Mucosa of rectum (tissue), 2 donors: ENCODE data around the gene SLC16A10.

Experiments
- H3K27ac ChIP-seq, 2 donors: one replicate each; pipeline ENCODE4 v1.7.0; 2013; ENCODE audit warnings: inconsistent platforms in 2 of 2, low read depth in 2 of 2, low read length in 2 of 2
- H3K27me3 ChIP-seq, 2 donors: one replicate each; pipeline ENCODE4 v1.7.0; 2013; ENCODE audit warnings: low read length in 2 of 2; ENCODE audit not compliant: control insufficient read depth in 2 of 2, insufficient read depth in 2 of 2
- H3K36me3 ChIP-seq, 2 donors: one replicate each; pipeline ENCODE4 v1.7.0; 2013; ENCODE audit warnings: low read length in 2 of 2; ENCODE audit not compliant: control insufficient read depth in 2 of 2, insufficient read depth in 2 of 2
- H3K4me1 ChIP-seq, 2 donors: one replicate each; pipeline ENCODE4 v1.7.0; 2013; ENCODE audit warnings: low read length in 2 of 2, mild to moderate bottlenecking in 1 of 2; ENCODE audit not compliant: control insufficient read depth in 2 of 2, insufficient read depth in 2 of 2
- H3K4me3 ChIP-seq, 2 donors: one replicate each; pipeline ENCODE4 v1.7.0; 2013; ENCODE audit warnings: low read length in 2 of 2
- H3K9ac ChIP-seq, 2 donors: one replicate each; pipeline ENCODE4 v1.7.0; 2013; ENCODE audit warnings: low read length in 2 of 2, low read depth in 1 of 2, mild to moderate bottlenecking in 1 of 2
- H3K9me3 ChIP-seq, 2 donors: one replicate each; pipeline ENCODE4 v1.7.0; 2013; ENCODE audit warnings: low read length in 2 of 2; ENCODE audit not compliant: control insufficient read depth in 2 of 2
- donor health status: healthy.
- donor health status: Normal muscosa, but diverticular disease.

The SLC16A10 gene

DNA sequence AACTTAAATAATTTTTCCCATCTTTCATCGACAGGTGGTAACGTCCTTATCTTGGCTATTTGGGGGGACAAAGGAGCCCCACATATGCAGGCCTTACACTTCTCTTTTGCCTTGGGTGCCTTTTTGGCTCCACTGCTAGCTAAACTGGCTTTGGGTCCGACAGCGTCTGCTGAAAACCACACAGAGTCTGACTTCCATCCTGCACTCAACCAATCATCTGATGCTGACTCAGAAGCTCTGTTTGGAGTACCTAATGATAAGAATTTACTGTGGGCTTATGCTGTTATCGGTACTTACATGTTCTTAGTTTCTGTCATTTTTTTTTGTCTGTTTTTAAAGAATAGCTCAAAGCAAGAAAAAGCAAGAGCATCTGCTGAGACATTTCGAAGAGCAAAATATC, 178.5 kb downstream of the SLC16A10 start:
- Histone ChIP-seq H3K36me3 (peaks cover 22 to 39% of the 10 kb centered on the region in 2 donors), H3K4me3 (no peak overlapping the region), H3K27ac (no peak overlapping the region), H3K4me1 (peaks cover 0 to 2% of the 10 kb centered on the region in 2 donors), H3K27me3 (no peaks in the 10 kb centered on the region), H3K9ac (no peak overlapping the region), H3K9me3 (no peaks in the 10 kb centered on the region)

DNA sequence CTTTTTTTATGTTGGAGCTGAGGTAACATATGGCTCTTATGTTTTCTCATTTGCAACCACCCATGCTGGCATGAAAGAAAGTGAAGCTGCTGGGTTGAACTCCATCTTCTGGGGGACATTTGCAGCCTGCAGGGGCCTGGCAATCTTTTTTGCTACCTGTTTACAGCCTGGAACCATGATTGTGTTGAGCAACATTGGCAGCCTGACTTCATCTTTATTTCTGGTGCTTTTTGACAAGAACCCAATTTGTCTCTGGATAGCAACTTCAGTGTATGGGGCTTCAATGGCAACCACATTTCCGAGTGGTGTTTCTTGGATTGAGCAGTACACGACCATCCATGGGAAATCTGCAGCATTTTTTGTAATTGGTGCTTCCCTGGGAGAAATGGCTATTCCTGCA, 179.0 kb downstream of the SLC16A10 start:
- no peak overlapping the region for H3K27ac ChIP-seq
- no peak overlapping the region for H3K4me3 ChIP-seq
- no peaks in the 10 kb centered on the region for H3K27me3 ChIP-seq
- peaks cover 22 to 39% of the 10 kb centered on the region in 2 donors for H3K36me3 ChIP-seq
- H3K9me3 ChIP-seq, result no peaks in the 10 kb centered on the region
- no peaks in the 10 kb centered on the region for H3K4me1 ChIP-seq
- H3K9ac ChIP-seq, result no peak overlapping the region

DNA sequence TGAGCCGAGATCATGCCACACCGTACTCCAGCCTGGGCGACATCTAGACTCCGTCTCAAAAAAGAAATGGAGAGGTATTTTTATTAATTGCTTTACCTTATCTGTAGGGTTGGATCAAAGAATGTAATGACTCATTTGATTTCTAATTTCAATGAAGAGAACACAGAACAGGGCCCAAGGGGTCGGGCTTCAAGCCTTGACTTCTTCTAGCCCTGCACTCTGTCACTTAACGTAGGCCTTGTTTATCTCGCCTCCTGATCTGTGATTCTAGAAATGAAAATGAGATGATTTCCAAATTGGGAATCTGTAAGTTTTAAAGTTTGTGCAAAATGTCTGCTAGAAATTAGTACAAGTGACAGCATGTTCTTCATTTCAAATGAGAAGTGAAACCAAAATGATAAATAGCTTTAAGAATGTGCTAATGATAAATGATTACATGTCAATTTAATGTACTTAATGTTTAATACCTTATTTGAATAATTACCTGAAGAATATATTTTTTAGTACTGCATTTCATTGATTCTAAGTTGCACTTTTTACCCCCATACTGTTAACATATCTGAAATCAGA, 180.5 kb downstream of the SLC16A10 start:
- Histone ChIP-seq H3K9me3 (no peaks in the 10 kb centered on the region), H3K4me1 (no peaks in the 10 kb centered on the region), H3K27ac (no peak overlapping the region), H3K36me3 (peaks cover 22 to 34% of the 10 kb centered on the region in 2 donors), H3K27me3 (no peaks in the 10 kb centered on the region), H3K4me3 (no peak overlapping the region), H3K9ac (no peak overlapping the region)

DNA sequence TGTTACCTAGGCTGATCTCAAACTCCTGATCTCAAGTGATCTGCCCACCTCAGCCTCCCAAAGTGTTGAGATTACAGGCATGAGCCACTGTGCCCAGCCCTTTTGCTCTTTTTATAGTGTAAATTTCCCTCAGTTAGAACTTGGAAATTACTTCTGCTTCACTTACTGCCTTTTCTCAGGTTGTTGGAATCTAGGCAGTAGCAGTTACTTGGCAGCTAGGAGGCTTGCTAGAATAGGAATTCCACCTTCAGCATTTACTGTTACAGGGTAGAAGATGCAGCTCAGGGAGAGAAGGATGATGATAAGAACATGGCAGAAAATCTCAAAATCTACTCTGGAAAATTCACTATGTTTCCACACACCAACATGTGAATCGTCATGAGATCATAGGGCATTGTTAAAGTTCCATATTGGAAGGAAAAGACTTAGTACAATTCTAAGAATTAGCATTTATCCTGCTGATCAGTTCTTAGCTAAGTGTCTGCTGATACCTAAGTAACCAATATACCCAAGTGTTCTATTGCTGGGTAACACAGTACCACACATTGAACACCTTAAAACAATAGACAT, 182.2 kb downstream of the SLC16A10 start:
- no peaks in the 10 kb centered on the region for H3K9me3 ChIP-seq
- no peaks in the 10 kb centered on the region for H3K27me3 ChIP-seq
- no peak overlapping the region for H3K27ac ChIP-seq
- no peak overlapping the region for H3K9ac ChIP-seq
- no peaks in the 10 kb centered on the region for H3K4me1 ChIP-seq
- H3K36me3 ChIP-seq, result peaks cover 24 to 37% of the 10 kb centered on the region in 2 donors
- no peak overlapping the region for H3K4me3 ChIP-seq

DNA sequence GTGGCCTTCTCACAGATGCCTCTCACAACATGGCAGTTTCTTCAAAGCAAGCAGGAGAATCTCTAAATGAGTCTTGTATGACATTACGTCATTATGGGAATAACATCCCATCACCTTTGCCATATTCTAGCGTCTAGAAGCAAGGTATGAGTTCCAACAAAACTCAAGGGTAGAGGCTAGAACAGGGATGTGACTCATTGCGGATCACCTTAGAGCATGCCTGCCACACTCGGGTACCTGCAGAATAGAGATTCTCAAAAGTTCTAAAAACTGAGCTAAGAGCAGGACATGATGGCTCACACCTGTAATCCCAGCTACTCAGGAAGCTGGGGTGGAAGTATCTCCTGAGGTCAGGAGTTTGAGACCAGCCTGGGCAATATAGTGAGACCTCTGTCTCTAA, 182.8 kb downstream of the SLC16A10 start:
- Histone ChIP-seq H3K36me3 (peaks cover 30 to 38% of the 10 kb centered on the region in 2 donors), H3K27me3 (no peaks in the 10 kb centered on the region)

DNA sequence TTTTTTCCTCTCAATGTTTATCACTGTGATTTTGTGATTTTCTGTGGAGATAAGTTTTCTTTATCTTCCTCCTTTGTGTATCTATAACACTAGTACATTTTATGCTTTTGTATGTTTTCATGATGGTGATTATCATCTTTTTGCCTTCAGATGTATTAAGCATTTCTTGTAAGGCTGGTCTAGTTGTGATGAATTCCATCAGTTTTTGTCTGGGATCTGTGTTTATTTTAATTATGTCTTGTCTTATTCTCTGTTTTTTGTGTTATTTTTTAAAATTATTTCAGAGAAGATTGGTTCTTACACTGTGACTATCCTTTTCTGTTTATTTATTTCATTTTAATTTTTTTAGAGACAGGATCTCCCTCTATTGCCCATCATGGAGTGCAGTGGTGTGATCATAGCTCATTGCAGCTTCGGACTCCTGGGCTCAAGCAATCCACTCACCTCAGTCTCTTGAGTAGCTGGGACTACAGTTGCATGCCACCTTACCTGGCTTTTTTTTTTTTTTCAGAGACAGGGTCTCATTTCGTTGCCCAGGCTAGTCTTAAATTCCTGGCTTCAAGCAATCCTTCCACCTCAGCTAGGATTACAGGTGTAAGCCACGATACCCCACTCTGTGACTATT, 187.4 kb downstream of the SLC16A10 start:
- Histone ChIP-seq H3K27me3 (no peaks in the 10 kb centered on the region), H3K9ac (no peak overlapping the region), H3K9me3 (no peaks in the 10 kb centered on the region), H3K4me1 (no peaks in the 10 kb centered on the region), H3K4me3 (no peak overlapping the region), H3K36me3 (peaks cover 36 to 45% of the 10 kb centered on the region in 2 donors), H3K27ac (no peak overlapping the region)

More for the DNA sequence above, 182.8 kb downstream of the SLC16A10 start:
- no peak overlapping the region for H3K27ac ChIP-seq
- no peaks in the 10 kb centered on the region for H3K9me3 ChIP-seq
- H3K9ac ChIP-seq, result no peak overlapping the region
- H3K4me1 ChIP-seq, result no peaks in the 10 kb centered on the region
- no peak overlapping the region for H3K4me3 ChIP-seq

DNA sequence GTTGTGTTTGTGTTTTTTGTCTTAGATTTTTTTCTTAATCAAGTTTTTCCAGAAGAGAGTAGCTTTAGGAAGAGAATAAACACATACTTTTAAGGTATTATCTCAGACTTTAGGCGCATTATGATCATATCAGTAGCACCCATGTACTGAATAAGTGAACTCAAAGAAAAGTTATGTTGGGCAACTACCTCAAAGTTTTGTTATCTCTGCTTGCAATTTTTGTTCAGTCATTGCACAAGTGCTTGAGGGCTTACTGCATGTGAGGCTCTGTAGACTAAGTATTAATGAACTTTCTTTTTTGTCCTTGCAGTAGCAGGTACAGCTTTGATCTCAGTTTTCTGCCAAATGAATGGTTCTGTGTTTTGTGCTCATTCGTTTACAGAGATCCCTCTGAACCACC, 189.0 kb downstream of the SLC16A10 start:
- Histone ChIP-seq H3K4me3 (no peak overlapping the region), H3K27me3 (no peaks in the 10 kb centered on the region), H3K9me3 (no peaks in the 10 kb centered on the region), H3K9ac (no peak overlapping the region), H3K4me1 (no peaks in the 10 kb centered on the region), H3K27ac (no peak overlapping the region), H3K36me3 (peaks cover 32 to 45% of the 10 kb centered on the region in 2 donors)

DNA sequence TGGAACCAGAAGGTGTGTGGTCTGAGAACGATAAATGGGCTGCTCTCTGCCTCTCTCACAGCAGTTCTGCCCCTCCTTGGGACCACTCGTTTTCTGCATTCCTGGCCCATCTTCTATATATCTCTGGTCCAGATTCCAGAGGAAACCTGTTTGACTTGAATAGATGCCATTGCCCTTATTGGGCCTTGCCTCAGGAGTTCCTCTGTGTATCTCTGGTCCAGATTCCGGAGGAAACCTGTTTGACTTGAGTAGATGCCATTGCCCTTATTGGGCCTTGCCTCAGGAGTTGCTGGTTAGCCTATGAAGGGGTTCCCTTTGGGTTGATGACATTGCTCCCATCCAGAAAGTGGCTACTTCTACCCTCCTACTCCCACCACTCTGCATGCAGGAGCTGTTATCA, 189.4 kb downstream of the SLC16A10 start:
- Histone ChIP-seq H3K36me3 (peaks cover 32 to 44% of the 10 kb centered on the region in 2 donors), H3K4me1 (no peaks in the 10 kb centered on the region), H3K9ac (no peak overlapping the region), H3K27me3 (no peaks in the 10 kb centered on the region), H3K9me3 (no peaks in the 10 kb centered on the region), H3K27ac (no peak overlapping the region), H3K4me3 (no peak overlapping the region)

DNA sequence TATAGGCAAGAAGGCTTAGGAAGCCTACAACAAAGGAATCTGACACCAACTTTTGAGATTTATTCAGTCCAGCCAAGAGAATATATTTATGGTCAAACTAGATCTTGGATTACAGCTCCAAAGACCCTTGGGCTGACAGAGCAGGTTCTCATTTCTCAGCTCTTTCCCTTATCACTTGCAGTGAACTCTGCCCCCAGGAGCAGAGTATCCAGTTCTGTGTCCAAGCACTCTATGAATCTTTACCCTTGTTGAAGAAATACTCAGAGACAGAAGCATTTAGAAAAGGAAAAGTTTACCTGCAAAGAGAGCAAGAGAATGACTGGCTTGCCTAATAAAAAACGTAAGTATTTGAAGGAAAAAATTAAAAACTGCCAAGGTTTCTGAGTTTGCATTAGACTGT, 190.5 kb downstream of the SLC16A10 start:
- H3K36me3 ChIP-seq, result peaks cover 32 to 42% of the 10 kb centered on the region in 2 donors

DNA sequence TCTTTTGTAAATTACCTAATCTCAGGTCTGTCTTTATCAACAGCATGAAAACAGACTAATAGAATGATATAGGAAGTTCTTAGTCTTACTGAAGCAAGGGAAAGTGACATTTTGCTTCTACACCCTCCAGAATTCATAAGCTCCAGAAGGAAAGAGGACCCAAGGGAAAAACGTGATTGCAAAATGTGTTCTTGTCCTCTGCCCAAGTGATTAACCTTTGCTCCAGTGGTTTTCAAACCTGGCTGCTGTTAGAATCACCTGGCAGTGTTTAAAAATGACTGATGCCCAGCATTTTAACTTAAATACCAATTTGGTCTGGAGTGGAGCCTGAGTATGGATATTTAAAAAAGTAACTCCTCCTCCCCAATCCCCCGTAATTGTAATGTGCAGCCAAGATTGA, 191.4 kb downstream of the SLC16A10 start:
- Histone ChIP-seq H3K4me1 (peaks cover 0 to 5% of the 10 kb centered on the region in 2 donors), H3K9ac (no peak overlapping the region), H3K4me3 (no peak overlapping the region), H3K27ac (no peak overlapping the region), H3K9me3 (no peaks in the 10 kb centered on the region), H3K27me3 (no peaks in the 10 kb centered on the region), H3K36me3 (peaks cover 32 to 41% of the 10 kb centered on the region in 2 donors)

More for the DNA sequence above, 190.5 kb downstream of the SLC16A10 start:
- no peaks in the 10 kb centered on the region for H3K9me3 ChIP-seq
- H3K4me1 ChIP-seq, result peaks cover 0 to 3% of the 10 kb centered on the region in 2 donors
- no peaks in the 10 kb centered on the region for H3K27me3 ChIP-seq
- no peak overlapping the region for H3K27ac ChIP-seq
- no peak overlapping the region for H3K4me3 ChIP-seq
- no peak overlapping the region for H3K9ac ChIP-seq
